ENCODE results near the gene FAM217B.

Gene FAM217B

DNA sequence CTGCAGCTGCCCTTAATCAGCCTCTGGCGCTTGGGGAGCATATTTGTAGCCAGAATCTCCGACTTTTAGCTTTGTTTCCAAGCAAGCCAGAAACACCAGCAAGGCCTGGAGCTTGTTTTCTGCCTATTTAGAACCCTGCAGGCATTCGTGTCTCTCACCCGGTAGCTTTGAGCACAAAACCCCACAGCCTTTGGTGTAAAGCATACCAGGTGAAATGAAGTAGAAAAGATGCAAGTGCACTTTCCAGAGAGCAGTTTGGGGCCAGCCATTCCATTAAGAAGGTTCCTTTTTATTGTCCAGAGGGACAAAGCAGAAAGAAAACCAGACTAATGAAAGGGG, 736 bp downstream of the FAM217B start:
- DNase-seq (ENCODE audit: low read depth): no peak
- peak overlapping the region; percentile 71 for H3K4me3 ChIP-seq (ENCODE audit: low read depth, low read length)
- TF ChIP-seq, protein P1, sequence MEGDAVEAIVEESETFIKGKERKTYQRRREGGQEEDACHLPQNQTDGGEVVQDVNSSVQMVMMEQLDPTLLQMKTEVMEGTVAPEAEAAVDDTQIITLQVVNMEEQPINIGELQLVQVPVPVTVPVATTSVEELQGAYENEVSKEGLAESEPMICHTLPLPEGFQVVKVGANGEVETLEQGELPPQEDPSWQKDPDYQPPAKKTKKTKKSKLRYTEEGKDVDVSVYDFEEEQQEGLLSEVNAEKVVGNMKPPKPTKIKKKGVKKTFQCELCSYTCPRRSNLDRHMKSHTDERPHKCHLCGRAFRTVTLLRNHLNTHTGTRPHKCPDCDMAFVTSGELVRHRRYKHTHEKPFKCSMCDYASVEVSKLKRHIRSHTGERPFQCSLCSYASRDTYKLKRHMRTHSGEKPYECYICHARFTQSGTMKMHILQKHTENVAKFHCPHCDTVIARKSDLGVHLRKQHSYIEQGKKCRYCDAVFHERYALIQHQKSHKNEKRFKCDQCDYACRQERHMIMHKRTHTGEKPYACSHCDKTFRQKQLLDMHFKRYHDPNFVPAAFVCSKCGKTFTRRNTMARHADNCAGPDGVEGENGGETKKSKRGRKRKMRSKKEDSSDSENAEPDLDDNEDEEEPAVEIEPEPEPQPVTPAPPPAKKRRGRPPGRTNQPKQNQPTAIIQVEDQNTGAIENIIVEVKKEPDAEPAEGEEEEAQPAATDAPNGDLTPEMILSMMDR (IDR thresholded peaks at IDR 0.05; ENCODE audit: low read depth, low read length, missing control alignments): no peak
- in situ Hi-C loops (cut with HindIII; ENCODE audit: low sequenced_read_pairs): no loop called here

DNA sequence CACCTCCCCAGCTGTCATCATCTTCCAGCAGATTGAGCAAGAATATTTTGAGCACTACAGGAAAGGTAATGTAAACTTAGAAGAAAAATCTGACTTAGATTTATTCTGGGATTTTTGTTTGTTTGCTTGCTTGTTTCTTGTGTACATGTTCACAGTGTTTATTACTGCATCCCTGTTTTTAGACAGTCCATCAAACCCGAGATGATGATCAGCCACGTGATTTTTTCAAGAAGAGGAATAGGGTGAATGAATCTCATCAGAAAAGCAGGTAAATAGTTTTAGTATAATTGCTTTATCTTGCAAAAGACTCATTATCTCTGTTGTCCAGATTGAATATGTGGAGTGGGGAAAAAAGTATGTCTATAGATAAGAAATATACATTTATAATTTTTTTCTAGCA, 2.1 kb downstream of the FAM217B start:
- TF ChIP-seq, protein P1 (IDR thresholded peaks at IDR 0.05; ENCODE audit: low read depth, low read length, missing control alignments): no peak
- in situ Hi-C loops (cut with HindIII; ENCODE audit: low sequenced_read_pairs): no loop called here
- no peak for DNase-seq (ENCODE audit: low read depth)
- no peak overlapping the region for H3K4me3 ChIP-seq (ENCODE audit: low read depth, low read length)

DNA sequence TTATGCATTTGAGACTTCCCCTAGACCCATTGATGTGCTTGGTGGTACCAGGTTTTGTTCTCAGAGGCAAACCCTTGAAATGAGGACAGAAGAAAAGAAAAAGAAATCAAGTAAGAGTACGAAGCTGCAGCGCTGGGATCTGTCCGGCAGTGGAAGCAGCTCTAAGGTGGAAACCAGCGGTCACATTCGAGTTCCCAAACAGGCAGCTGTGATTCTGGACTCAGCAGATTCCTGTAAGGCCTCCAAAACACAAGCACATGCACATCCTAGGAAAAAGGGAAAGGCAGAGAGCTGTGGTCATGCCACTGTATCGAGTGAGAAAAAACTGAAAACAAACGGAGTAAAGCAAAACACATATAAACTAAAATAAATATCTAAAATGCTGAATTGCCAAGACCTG, 4.5 kb downstream of the FAM217B start:
- DNase-seq (ENCODE audit: low read depth): no peak
- TF ChIP-seq, protein P1 (IDR thresholded peaks at IDR 0.05; ENCODE audit: low read depth, low read length, missing control alignments): no peak
- H3K4me3 ChIP-seq (ENCODE audit: low read depth, low read length): no peak overlapping the region
- in situ Hi-C loops (cut with HindIII; ENCODE audit: low sequenced_read_pairs): no loop called here

DNA sequence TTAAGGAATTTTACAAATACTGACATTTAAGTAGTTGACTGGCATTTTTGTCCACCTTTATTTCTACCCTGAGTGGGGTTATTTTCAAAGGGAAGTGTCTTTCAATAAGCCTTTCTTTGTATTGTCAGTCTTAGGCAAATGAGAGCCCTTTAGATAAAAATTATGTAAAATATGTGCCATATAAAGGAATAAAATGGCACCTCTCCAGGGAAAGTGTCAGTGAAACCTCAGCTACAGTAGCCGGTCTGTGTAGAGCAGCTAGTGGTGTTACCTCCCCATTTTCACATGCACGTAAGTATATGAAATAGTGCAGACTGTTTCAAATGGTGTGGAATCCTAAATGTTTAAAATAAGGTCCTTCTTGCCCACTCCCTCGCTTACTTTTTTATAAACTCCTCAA, 5.0 kb downstream of the FAM217B start:
- DNase-seq (ENCODE audit: low read depth): no peak

DNA sequence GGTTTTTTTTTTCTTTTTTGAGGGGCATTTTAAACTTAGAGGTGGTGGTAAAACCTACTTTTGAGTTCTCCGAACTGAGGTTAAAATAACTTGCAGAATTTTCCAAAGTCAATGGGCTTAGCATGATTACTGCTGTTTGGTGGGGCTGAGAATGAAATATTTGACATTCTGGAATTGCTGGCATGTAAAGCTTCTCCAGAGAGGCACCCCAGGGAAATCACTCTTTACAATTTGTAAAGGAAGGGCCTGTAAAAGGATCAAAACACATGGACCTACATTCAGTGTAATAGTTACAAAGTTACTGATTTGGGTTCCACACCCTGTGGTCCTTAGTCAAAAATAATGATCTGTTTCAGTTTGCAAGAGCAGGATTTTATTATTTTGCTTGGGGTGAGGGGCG, 5.5 kb downstream of the FAM217B start:
- H3K4me3 ChIP-seq (ENCODE audit: low read depth, low read length): no peak overlapping the region
- no peak for DNase-seq (ENCODE audit: low read depth)
- TF ChIP-seq, protein P1 (IDR thresholded peaks at IDR 0.05; ENCODE audit: low read depth, low read length, missing control alignments): no peak
- in situ Hi-C loops (cut with HindIII; ENCODE audit: low sequenced_read_pairs): no loop called here

More for the DNA sequence above, 5.0 kb downstream of the FAM217B start:
- H3K4me3 ChIP-seq (ENCODE audit: low read depth, low read length): no peak overlapping the region
- TF ChIP-seq, protein P1 (IDR thresholded peaks at IDR 0.05; ENCODE audit: low read depth, low read length, missing control alignments): no peak
- in situ Hi-C loops (cut with HindIII; ENCODE audit: low sequenced_read_pairs): no loop called here

DNA sequence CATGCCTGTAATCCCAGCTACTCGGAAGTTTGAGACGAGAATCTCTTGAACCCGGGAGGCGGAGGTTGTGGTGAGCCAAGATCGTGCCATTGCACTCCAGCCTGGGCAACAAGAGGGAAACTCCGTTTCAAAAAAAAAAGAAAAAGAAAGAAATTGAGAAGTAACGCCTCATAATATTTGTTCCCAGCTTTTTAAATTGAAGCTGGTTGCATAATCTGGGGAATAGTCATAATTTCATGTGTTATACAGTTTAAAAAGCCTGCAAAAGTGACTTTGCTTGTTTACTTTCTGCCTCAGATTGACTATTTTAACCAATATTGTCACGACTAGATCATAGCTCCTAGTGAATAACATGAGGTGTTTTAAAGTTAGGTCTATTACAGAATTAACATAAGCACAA, 7.2 kb downstream of the FAM217B start:
- H3K4me3 ChIP-seq (ENCODE audit: low read depth, low read length): no peak overlapping the region
- no peak for DNase-seq (ENCODE audit: low read depth)
- TF ChIP-seq, protein P1 (IDR thresholded peaks at IDR 0.05; ENCODE audit: low read depth, low read length, missing control alignments): no peak
- in situ Hi-C loops (cut with HindIII; ENCODE audit: low sequenced_read_pairs): no loop called here

DNA sequence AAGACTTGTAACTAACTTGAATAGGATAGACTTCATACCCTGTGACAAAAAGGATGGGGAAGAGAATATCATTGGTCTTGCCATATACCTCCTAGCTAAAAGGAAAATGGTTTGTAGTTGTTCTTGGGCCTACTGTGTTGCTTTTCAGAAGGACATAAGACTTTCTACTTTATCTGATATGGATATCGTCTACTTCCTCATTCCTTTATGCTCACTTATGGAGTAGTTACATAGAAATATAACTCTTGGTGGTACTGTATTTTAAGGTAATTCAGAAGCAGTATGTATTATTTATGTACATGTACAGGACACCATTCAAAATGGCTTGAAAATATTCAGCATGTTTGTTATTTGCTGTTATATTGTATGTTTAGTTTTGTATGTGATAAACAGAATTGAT, 8.0 kb downstream of the FAM217B start:
- DNase-seq (ENCODE audit: low read depth): no peak
- in situ Hi-C loops (cut with HindIII; ENCODE audit: low sequenced_read_pairs): no loop called here
- TF ChIP-seq, protein P1 (IDR thresholded peaks at IDR 0.05; ENCODE audit: low read depth, low read length, missing control alignments): no peak
- no peak overlapping the region for H3K4me3 ChIP-seq (ENCODE audit: low read depth, low read length)
